Right lobe of liver (tissue), 4 donors: Measurements from ENCODE around the gene RASAL3.

Experiments used
- POLR2A ChIP-seq: fragments of 450-650 bp; IDR thresholded peaks from one replicate; pipeline ENCODE4 v1.6.1; 2017; ENCODE audit warnings: antibody characterized with exemption, mild to moderate bottlenecking
- TF ChIP-seq, protein P1 (sequence below), 4 donors: fragments of 200-600 bp in 3 of 4; fragments of 450-650 bp in 1 of 4; IDR thresholded peaks; one replicate each; pipeline versions ENCODE4 v1.5.1 to v1.8.0; 2016 to 2022; ENCODE audit warnings: antibody characterized with exemption in 4 of 4, mild to moderate bottlenecking in 2 of 4
- donor health status: DM: no; HTN: no; CAD: no.
- donor health status: DM: no; HTN: no; CAD: no.
- donor health status: DM: no; HTN: yes; CAD: no.

DNA sequence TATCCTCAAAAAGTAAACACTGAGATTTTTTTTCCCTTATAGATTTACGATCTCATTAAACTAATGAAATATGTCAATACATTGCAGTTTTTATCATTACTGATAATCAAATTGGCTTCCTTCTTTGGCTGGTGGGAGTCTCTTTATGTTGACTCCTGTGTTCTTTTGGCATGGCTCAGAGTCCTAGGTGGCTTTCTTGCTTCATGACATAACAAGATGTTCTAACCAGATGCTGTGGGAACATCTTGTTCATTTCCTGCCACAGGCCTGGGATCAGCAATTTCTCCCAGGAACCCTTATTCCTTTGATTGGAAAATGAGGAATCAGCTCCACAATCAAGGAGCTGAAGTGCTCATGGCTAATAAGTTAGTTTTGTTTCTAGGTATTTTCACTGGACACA lies 30.8 kb upstream of the RASAL3 start:
- TF ChIP-seq, protein P1, sequence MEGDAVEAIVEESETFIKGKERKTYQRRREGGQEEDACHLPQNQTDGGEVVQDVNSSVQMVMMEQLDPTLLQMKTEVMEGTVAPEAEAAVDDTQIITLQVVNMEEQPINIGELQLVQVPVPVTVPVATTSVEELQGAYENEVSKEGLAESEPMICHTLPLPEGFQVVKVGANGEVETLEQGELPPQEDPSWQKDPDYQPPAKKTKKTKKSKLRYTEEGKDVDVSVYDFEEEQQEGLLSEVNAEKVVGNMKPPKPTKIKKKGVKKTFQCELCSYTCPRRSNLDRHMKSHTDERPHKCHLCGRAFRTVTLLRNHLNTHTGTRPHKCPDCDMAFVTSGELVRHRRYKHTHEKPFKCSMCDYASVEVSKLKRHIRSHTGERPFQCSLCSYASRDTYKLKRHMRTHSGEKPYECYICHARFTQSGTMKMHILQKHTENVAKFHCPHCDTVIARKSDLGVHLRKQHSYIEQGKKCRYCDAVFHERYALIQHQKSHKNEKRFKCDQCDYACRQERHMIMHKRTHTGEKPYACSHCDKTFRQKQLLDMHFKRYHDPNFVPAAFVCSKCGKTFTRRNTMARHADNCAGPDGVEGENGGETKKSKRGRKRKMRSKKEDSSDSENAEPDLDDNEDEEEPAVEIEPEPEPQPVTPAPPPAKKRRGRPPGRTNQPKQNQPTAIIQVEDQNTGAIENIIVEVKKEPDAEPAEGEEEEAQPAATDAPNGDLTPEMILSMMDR (IDR thresholded peaks at IDR 0.05) = no peak
- TF ChIP-seq POLR2A = no peak
